GM13977 (cell line): ENCODE measurements around the gene COTL1.

Experiments used
- DNase-seq: peaks from one replicate; pipeline ENCODE4 v3.0.0; 2012; ENCODE audit warnings: low spot score
- in situ Hi-C: fragments of 300-500 bp; cut with MboI; formaldehyde crosslinking; loops from one replicate; pipeline ENCODE4 v1.12.0; 2022; ENCODE audit warnings: low sequenced_read_pairs, low pct_unique_long_range_greater_than_20kb, mixed read lengths, inconsistent platforms; ENCODE audit not compliant: unreplicated experiment
- TF ChIP-seq, protein P1 (sequence below): IDR thresholded peaks from 2 replicates; pipeline ENCODE4 v1.5.1; 2012; ENCODE audit warnings: mild to moderate bottlenecking, control low read depth; ENCODE audit not compliant: insufficient read depth; ENCODE audit errors: extremely low read depth, missing control alignments

The COTL1 gene

DNA sequence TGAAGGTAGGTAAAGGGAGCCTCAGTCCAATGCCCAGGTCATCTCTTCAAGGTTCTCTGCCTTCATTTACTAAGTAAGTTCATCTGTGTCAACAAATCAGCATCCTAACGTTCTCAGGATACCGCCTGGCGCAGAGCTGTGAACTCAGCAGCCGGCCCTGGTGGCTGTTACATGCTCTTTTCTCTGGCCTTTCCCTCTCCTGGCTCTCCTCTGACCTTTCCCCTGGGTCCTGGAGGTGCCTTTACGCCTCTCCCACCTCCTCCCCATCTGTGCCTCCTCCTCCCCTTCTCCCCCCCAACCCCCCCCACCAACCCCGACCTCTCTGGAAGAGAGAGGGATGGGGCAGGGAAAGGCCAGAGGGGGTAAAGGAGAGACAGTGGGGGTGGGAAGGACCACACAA, 19.5 kb downstream of the COTL1 start:
- in situ Hi-C loops = no loop called here
- TF ChIP-seq, protein P1, sequence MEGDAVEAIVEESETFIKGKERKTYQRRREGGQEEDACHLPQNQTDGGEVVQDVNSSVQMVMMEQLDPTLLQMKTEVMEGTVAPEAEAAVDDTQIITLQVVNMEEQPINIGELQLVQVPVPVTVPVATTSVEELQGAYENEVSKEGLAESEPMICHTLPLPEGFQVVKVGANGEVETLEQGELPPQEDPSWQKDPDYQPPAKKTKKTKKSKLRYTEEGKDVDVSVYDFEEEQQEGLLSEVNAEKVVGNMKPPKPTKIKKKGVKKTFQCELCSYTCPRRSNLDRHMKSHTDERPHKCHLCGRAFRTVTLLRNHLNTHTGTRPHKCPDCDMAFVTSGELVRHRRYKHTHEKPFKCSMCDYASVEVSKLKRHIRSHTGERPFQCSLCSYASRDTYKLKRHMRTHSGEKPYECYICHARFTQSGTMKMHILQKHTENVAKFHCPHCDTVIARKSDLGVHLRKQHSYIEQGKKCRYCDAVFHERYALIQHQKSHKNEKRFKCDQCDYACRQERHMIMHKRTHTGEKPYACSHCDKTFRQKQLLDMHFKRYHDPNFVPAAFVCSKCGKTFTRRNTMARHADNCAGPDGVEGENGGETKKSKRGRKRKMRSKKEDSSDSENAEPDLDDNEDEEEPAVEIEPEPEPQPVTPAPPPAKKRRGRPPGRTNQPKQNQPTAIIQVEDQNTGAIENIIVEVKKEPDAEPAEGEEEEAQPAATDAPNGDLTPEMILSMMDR = no peak
- no peak for DNase-seq

DNA sequence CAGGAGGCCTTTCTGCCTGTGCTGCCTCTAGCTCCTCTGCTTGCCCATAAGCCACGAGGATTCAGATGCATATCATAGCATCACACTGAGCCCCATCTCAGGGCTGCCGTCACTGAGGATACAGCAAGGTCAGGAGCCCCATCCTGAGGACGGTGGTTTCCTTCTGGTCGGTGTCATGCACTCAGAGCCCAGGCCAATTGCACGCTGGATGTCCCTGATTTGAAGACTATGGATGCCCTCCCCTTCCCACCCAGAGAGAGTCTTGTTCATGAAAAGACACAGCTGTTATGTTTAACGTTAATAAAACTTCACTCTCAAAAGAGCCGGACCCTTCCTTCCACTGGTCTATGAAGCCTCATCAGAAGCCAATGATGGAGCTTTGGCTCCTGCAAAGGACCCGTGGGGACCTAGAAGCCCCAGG, 19.9 kb downstream of the COTL1 start:
- in situ Hi-C loops = no loop called here
- TF ChIP-seq, protein P1 = no peak
- DNase-seq = no peak

DNA sequence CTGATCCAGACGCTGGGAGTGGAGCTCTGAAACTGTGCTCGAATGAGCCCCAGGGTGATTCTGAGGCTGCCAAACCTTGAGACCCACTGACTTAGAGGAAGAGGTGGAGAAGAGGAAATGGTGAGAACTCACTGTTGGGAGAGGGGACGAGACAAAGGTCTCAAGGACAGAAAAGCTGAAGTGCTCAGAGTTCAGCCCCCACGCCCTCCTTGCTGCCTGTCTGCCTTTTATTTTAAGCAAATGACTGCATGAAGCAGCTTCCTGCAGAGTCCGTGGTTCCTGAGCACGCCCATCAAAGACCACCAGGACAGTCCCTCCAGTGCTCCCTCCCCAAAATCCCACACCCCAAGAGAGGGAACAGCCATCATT, 20.4 kb downstream of the COTL1 start:
- in situ Hi-C loops = no loop called here
- no peak for DNase-seq
- TF ChIP-seq, protein P1 = no peak

DNA sequence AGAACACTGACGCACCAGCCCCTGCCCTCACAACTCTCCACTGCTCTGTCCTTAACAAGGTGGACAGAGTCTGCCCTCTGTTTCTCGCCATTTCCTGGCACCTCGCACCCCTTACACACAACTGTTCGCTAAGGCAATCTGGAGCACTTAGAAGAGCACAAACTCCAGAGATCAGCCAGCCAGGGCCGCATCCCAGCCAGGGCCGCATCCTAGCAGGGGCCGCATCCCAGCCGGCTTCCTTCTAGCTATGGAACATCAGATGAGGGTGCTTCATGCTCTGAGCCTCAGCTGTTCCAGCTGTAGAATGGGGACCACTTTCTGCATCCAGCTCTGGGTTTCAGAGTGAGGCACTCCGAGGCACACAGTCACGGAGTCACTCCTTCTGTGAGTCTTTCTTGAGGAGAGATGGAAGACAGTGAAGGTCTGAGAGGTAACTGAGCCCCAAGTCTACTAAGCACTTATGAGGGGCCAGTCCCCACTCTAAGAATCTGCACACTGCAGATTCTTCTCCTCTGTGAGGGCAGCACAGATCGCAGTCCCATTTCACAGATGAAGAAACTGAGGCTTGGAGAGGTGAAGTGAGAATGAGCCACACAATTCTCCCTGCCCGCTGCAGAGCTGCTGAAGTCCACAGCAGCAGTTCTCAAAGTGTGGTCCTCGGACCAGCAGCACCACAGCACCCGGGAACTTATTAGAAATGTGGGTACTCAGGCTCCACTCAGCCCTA, 20.9 kb downstream of the COTL1 start:
- in situ Hi-C loops = no loop called here
- DNase-seq = no peak
- TF ChIP-seq, protein P1 = no peak

DNA sequence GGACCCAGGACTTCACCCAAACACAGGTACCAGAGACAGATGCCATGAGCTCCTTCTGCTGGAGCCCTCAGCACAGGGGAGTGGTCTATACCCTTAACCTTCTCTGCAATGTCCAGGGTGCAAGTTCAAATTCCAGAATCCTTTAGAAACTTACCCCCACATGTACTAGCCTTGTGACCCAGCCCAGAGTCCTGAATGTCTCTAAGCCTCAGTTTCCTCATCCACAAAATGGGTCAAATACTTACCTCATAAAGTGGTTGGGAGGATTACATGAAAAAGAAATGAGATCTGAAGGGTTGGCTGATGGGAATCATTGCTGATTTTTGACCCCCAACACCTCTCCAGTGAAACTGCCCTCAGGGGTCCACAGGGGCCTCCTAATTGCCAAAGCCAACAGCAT, 21.7 kb downstream of the COTL1 start:
- in situ Hi-C loops = no loop called here
- DNase-seq = no peak
- TF ChIP-seq, protein P1 = no peak

DNA sequence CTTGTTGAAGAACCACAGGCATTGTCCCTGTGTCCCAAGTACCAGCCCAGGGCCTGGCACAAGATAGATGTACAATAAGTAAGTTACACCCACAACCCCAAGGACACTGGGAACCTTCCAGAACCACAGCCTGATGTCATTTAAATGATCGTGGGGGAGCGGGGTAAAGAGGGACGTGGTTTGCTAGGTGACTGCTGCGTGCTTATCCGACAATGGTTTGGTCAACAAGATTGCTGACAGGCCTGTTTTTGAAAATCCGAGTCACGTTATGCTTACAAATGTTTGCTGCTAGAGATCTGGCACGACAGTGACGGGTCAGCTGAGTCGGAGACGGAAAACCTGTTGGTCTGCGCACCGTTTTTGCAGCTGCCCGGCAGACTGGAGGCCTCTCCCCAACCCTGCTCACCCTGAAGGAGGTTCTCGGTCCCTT, 22.8 kb downstream of the COTL1 start:
- TF ChIP-seq, protein P1 = no peak
- DNase-seq = no peak
- in situ Hi-C loops = no loop called here
